Prostate gland (tissue), 2 donors: Measurements from ENCODE around the gene VEGFB.

ENCODE experiments used
- POLR2AphosphoS5 ChIP-seq: sonication (generic); formaldehyde crosslinking; IDR thresholded peaks from one replicate; pipeline ENCODE4 v1.6.1; 2017; ENCODE audit warnings: antibody characterized with exemption
- TF ChIP-seq, protein P1 (sequence below), 4 experiments: fragments of 200-600 bp in 2 of 4; fragments of 450-650 bp in 2 of 4; sonication (generic) in 2 of 4; IDR thresholded peaks; 1 replicate in 3 of 4; 2 replicates in 1 of 4; pipeline ENCODE4 v1.5.1; 2016 to 2019; ENCODE audit warnings: antibody characterized with exemption in 4 of 4, mild to moderate bottlenecking in 2 of 4, moderate library complexity in 2 of 4

- no peak for TF ChIP-seq POLR2AphosphoS5
- TF ChIP-seq, protein P1, sequence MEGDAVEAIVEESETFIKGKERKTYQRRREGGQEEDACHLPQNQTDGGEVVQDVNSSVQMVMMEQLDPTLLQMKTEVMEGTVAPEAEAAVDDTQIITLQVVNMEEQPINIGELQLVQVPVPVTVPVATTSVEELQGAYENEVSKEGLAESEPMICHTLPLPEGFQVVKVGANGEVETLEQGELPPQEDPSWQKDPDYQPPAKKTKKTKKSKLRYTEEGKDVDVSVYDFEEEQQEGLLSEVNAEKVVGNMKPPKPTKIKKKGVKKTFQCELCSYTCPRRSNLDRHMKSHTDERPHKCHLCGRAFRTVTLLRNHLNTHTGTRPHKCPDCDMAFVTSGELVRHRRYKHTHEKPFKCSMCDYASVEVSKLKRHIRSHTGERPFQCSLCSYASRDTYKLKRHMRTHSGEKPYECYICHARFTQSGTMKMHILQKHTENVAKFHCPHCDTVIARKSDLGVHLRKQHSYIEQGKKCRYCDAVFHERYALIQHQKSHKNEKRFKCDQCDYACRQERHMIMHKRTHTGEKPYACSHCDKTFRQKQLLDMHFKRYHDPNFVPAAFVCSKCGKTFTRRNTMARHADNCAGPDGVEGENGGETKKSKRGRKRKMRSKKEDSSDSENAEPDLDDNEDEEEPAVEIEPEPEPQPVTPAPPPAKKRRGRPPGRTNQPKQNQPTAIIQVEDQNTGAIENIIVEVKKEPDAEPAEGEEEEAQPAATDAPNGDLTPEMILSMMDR (IDR thresholded peaks at IDR 0.05), result no peak
Observed at GRCh38 chr11:64259533-64260067, 25.2 kb downstream of the VEGFB start.
